ENCODE results near the gene FNBP1L.

FNBP1L gene

GRCh38 chr1:93447481-93448291 lies at the start of gene FNBP1L:
TSS of gene FNBP1L (plus strand) at chr1:93448118. CDS start at chr1:93448282, 164 bp downstream.
- peak; percentile 87 for DNase-seq

GRCh38 chr1:93399781-93400180 lies 48.1 kb upstream of the FNBP1L start:
- DNase-seq, result no peak

- DNase-seq, result no peak
These were observed 39.7 kb upstream of the FNBP1L start for GRCh38 chr1:93408203-93408602.

GRCh38 chr1:93411000-93411399 lies 36.9 kb upstream of the FNBP1L start:
- no peak for DNase-seq

GRCh38 chr1:93414749-93415148 lies 33.2 kb upstream of the FNBP1L start:
- DNase-seq, result no peak

- DNase-seq, result no peak
These were observed 32.6 kb upstream of the FNBP1L start for GRCh38 chr1:93415296-93415695.

GRCh38 chr1:93416183-93416582 lies 31.7 kb upstream of the FNBP1L start:
- DNase-seq, result no peak

- no peak for DNase-seq
These were observed 28.6 kb upstream of the FNBP1L start for GRCh38 chr1:93419344-93419743.

- no peak for DNase-seq
These were observed 27.5 kb upstream of the FNBP1L start for GRCh38 chr1:93420400-93420799.

GRCh38 chr1:93426181-93426580 lies 21.7 kb upstream of the FNBP1L start:
- no peak for DNase-seq

- DNase-seq, result no peak
These were observed 20.3 kb upstream of the FNBP1L start for GRCh38 chr1:93427656-93428055.

GRCh38 chr1:93433407-93433961 lies 14.4 kb upstream of the FNBP1L start:
- DNase-seq, result no peak

GRCh38 chr1:93434088-93434487 lies 13.8 kb upstream of the FNBP1L start:
- DNase-seq, result no peak

GRCh38 chr1:93434987-93435386 lies 12.9 kb upstream of the FNBP1L start:
- DNase-seq, result no peak

- DNase-seq, result no peak
These were observed 12.5 kb upstream of the FNBP1L start for GRCh38 chr1:93435443-93435842.

GRCh38 chr1:93436496-93436895 lies 11.4 kb upstream of the FNBP1L start:
- DNase-seq, result no peak

- DNase-seq, result peak; percentile 51
These were observed 9.8 kb upstream of the FNBP1L start for GRCh38 chr1:93437976-93438605.

- DNase-seq, result no peak
These were observed 9.2 kb upstream of the FNBP1L start for GRCh38 chr1:93438716-93439115.

GRCh38 chr1:93440272-93440671 lies 7.6 kb upstream of the FNBP1L start:
- no peak for DNase-seq

GRCh38 chr1:93440706-93441105 lies 7.2 kb upstream of the FNBP1L start:
- DNase-seq, result no peak

- no peak for DNase-seq
These were observed 6.3 kb upstream of the FNBP1L start for GRCh38 chr1:93441589-93441988.

- DNase-seq, result no peak
These were observed 5.8 kb upstream of the FNBP1L start for GRCh38 chr1:93442008-93442666.

GRCh38 chr1:93442741-93443140 lies 5.2 kb upstream of the FNBP1L start:
- DNase-seq, result no peak

GRCh38 chr1:93443454-93443853 lies 4.5 kb upstream of the FNBP1L start:
- no peak for DNase-seq

Measured in NCI-H1436 (cell line).